ENCODE data around the gene MARK2. TPM values are rescaled to one million over a fixed set of nuclear protein-coding genes. Genes with fewer than 3 reads are reported as not detected.
A peak's percentile ranks its signal among the peaks of the same experiment; 100 is the strongest.

The MARK2 gene
- total and polyA plus RNA-seq, 8 donors: 8.8 to 128 (median 19.3) TPM

DNA sequence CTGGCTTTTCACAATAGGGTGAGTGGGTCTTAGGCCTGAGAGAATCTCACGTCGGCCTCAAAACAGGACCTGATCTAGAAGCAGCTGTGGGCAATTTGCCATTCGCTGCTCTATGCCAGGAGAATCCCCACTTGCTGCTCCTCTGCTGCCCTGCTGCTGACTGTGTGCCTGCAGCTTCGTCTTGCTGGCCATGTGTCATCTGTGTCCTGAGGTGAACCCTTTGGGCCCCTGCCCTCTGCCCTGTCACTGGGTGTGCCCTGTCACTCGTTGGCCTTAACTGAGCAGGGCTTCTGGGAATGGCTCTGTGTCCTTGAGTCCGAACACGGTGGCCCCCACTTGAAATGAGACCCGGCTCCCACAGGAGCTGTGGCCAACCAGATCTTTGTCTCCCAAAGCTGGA lies 106.1 kb downstream of the MARK2 start:
- Histone ChIP-seq H3K9me3 (no peaks in the 10 kb centered on the region), H3K4me3 (no peak overlapping the region), H3K4me1 (peaks cover 9 to 39% (median 20%) of the 10 kb centered on the region in 4 donors), H3K27ac (peak overlapping the region in 4 of 5 donors; percentile 49 to 70 (median 55)), H3K36me3 (peaks cover 4 to 41% (median 28%) of the 10 kb centered on the region in 4 donors), H3K27me3 (no peaks in the 10 kb centered on the region)
- TF ChIP-seq EP300 (IDR thresholded peaks at IDR 0.05) (no peak), POLR2AphosphoS5 (IDR thresholded peaks at IDR 0.05) (no peak), POLR2A (IDR thresholded peaks at IDR 0.05) (no peak)
- TF ChIP-seq, protein P1, sequence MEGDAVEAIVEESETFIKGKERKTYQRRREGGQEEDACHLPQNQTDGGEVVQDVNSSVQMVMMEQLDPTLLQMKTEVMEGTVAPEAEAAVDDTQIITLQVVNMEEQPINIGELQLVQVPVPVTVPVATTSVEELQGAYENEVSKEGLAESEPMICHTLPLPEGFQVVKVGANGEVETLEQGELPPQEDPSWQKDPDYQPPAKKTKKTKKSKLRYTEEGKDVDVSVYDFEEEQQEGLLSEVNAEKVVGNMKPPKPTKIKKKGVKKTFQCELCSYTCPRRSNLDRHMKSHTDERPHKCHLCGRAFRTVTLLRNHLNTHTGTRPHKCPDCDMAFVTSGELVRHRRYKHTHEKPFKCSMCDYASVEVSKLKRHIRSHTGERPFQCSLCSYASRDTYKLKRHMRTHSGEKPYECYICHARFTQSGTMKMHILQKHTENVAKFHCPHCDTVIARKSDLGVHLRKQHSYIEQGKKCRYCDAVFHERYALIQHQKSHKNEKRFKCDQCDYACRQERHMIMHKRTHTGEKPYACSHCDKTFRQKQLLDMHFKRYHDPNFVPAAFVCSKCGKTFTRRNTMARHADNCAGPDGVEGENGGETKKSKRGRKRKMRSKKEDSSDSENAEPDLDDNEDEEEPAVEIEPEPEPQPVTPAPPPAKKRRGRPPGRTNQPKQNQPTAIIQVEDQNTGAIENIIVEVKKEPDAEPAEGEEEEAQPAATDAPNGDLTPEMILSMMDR (IDR thresholded peaks at IDR 0.05): no peak
- intact Hi-C loops (cut with DNase I; ENCODE audit: low total_unique reads): loop anchor here (5.0 kb wide), 1 partner anchor 108 kb away; the partner anchor contains the start of gene MARK2
- 44 to 61% (median 55%) methylated on average over 4 to 8 of the region's 8 CpGs for WGBS, 5 donors
- DNase-seq: peak in 1 of 2 donors; percentile 48

GRCh38 chr11:63945477-63946163 lies 106.7 kb downstream of the MARK2 start:
- WGBS, 5 donors: 25 to 35% (median 35%) methylated on average over 12 to 14 of the region's 14 CpGs
- peaks cover 4 to 48% (median 33%) of the 10 kb centered on the region in 4 donors for H3K36me3 ChIP-seq
- intact Hi-C loops (cut with DNase I; ENCODE audit: low total_unique reads): no loop called here
- TF ChIP-seq POLR2AphosphoS5 (IDR thresholded peaks at IDR 0.05): peak in 2 of 3 donors; percentile 7 to 56
- TF ChIP-seq, protein P1 (IDR thresholded peaks at IDR 0.05): peak in 5 of 7 experiments; percentile 67 to 93 (median 85)
- TF ChIP-seq EP300 (IDR thresholded peaks at IDR 0.05): no peak
- H3K9me3 ChIP-seq: no peaks in the 10 kb centered on the region
- peak overlapping the region in 4 of 5 donors; percentile 49 to 70 (median 55) for H3K27ac ChIP-seq
- DNase-seq: peak; percentile 77 to 90
- H3K27me3 ChIP-seq: no peaks in the 10 kb centered on the region
- peaks cover 9 to 34% (median 16%) of the 10 kb centered on the region in 4 donors for H3K4me1 ChIP-seq
- peak overlapping the region in 3 of 4 donors; percentile 8 to 22 (median 11) for H3K4me3 ChIP-seq

DNA sequence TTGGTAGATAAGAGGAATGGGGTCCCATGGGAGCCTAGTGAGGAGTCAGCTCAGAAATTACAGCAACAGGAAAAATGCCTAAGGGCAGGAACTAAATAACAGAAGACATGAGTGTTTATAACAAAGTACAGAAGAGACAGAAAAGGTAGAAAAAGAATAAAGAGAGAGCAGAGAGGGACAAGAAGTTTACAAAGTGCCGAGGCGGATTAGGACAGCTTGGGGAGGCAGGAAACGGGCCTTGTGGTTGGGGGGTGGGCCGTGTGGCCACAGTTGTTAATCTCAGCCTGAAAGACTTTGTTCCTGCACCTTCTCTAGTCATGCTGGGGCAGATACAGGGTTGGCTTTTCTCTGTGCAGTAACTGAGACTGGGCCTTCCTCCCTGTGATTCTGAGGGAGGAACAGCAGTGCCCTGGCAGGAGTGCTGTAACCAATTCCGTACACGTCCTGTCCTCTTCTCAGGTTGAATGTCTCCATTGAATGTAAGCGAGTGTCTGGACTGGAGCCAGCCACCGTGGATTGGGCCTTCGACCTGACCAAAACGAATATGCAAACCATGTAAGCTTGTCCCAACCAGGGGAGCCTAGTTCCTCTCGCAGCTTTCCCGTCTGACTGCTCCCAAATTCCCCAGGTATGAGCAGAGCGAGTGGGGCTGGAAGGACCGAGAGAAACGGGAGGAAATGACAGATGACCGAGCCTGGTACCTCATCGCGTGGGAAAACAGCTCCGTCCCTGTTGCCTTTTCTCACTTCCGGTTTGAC lies 113.0 kb downstream of the MARK2 start:
- WGBS, 5 donors: 63 to 81% (median 77%) methylated on average over 20 of the region's 20 CpGs
- H3K36me3 ChIP-seq: peaks cover 29 to 77% (median 73%) of the 10 kb centered on the region in 4 donors
- H3K4me1 ChIP-seq: no peaks in the 10 kb centered on the region
- peak overlapping the region in 1 of 5 donors; percentile 20 for H3K27ac ChIP-seq
- no peak for TF ChIP-seq POLR2AphosphoS5 (IDR thresholded peaks at IDR 0.05)
- TF ChIP-seq EP300 (IDR thresholded peaks at IDR 0.05): no peak
- TF ChIP-seq POLR2A (IDR thresholded peaks at IDR 0.05): no peak
- TF ChIP-seq, protein P1 (IDR thresholded peaks at IDR 0.05): no peak
- no peaks in the 10 kb centered on the region for H3K9me3 ChIP-seq
- intact Hi-C loops (cut with DNase I; ENCODE audit: low total_unique reads): loop anchor here (5.0 kb wide), 1 partner anchor 120 kb away; no protein-coding TSS in a partner anchor
- no peaks in the 10 kb centered on the region for H3K27me3 ChIP-seq
- no peak for DNase-seq
- no peak overlapping the region for H3K4me3 ChIP-seq

GRCh38 chr11:63952570-63952969 lies 113.7 kb downstream of the MARK2 start:
- Histone ChIP-seq H3K9me3 (no peaks in the 10 kb centered on the region), H3K27me3 (no peaks in the 10 kb centered on the region), H3K36me3 (peaks cover 29 to 76% (median 66%) of the 10 kb centered on the region in 4 donors), H3K27ac (no peak overlapping the region), H3K4me1 (no peaks in the 10 kb centered on the region), H3K4me3 (no peak overlapping the region)
- 95 to 99% (median 98%) methylated on average over 4 of the region's 4 CpGs for WGBS, 5 donors
- TF ChIP-seq, protein P1 (IDR thresholded peaks at IDR 0.05): no peak
- no peak for TF ChIP-seq POLR2AphosphoS5 (IDR thresholded peaks at IDR 0.05)
- no peak for TF ChIP-seq POLR2A (IDR thresholded peaks at IDR 0.05)
- TF ChIP-seq EP300 (IDR thresholded peaks at IDR 0.05): no peak
- intact Hi-C loops (cut with DNase I; ENCODE audit: low total_unique reads): loop anchor here (5.0 kb wide), 1 partner anchor 120 kb away; no protein-coding TSS in a partner anchor
- DNase-seq: no peak
